H9 (cell line): Measurements from ENCODE around the gene FRRS1L. TPM values are rescaled to one million over a fixed set of nuclear protein-coding genes. Genes with fewer than 3 reads are reported as not detected.

ENCODE experiments used
- DNase-seq: peaks from one replicate; pipeline ENCODE4 v3.0.0-alpha.2; 2017
- H2AFZ ChIP-seq: one replicate; pipeline ENCODE4 v1.6.1; 2013; ENCODE audit warnings: mild to moderate bottlenecking, low read length, control low read depth, moderate library complexity
- H2AK5ac ChIP-seq: 2 replicates; pipeline ENCODE4 v1.6.1; 2013; ENCODE audit warnings: low read length, control low read depth, mixed read lengths; ENCODE audit not compliant: insufficient read length
- H2BK120ac ChIP-seq: one replicate; pipeline ENCODE4 v1.6.1; 2013; ENCODE audit warnings: low read depth, mild to moderate bottlenecking, low read length, control low read depth, inconsistent platforms; ENCODE audit not compliant: poor library complexity, severe bottlenecking
- H2BK12ac ChIP-seq: 2 replicates; pipeline ENCODE4 v1.6.1; 2013; ENCODE audit warnings: low read length, control low read depth, mixed read lengths, low read depth; ENCODE audit not compliant: insufficient read length
- H2BK15ac ChIP-seq: 2 replicates; pipeline ENCODE4 v1.6.1; 2013; ENCODE audit warnings: low read depth, low read length, control low read depth
- H2BK20ac ChIP-seq: one replicate; pipeline ENCODE4 v1.6.1; 2013; ENCODE audit warnings: low read depth, mild to moderate bottlenecking, low read length, control low read depth, inconsistent platforms; ENCODE audit not compliant: poor library complexity, severe bottlenecking
- H2BK5ac ChIP-seq: 2 replicates; pipeline ENCODE4 v1.6.1; 2013; ENCODE audit warnings: low read length, control low read depth, mixed read lengths; ENCODE audit not compliant: insufficient read length
- H3K14ac ChIP-seq: 2 replicates; pipeline ENCODE4 v1.6.1; 2013; ENCODE audit warnings: low read length, control low read depth; ENCODE audit not compliant: insufficient read depth
- H3K18ac ChIP-seq: 2 replicates; pipeline ENCODE4 v1.6.1; 2013; ENCODE audit warnings: low read depth, mild to moderate bottlenecking, mixed read lengths, low read length, control low read depth; ENCODE audit not compliant: insufficient read length
- H3K23ac ChIP-seq: 2 replicates; pipeline ENCODE4 v1.6.1; 2013; ENCODE audit warnings: low read length, control low read depth, mixed read lengths, low read depth; ENCODE audit not compliant: insufficient read length
- H3K23me2 ChIP-seq: 2 replicates; pipeline ENCODE4 v1.6.1; 2013; ENCODE audit warnings: low read depth, mild to moderate bottlenecking, mixed read lengths, low read length, control low read depth; ENCODE audit not compliant: insufficient read length, poor library complexity, severe bottlenecking
- H3K27ac ChIP-seq: 2 replicates; pipeline ENCODE4 v1.5.1; 2013; ENCODE audit warnings: low read length, control low read depth, mixed read lengths, low read depth; ENCODE audit not compliant: insufficient read length
- H3K27me3 ChIP-seq: 2 replicates; pipeline ENCODE4 v1.6.1; 2013; ENCODE audit warnings: low read length, control low read depth, inconsistent platforms; ENCODE audit not compliant: insufficient read depth
- H3K4ac ChIP-seq: 2 replicates; pipeline ENCODE4 v1.6.1; 2013; ENCODE audit warnings: low read depth, mild to moderate bottlenecking, control low read depth, inconsistent platforms, low read length, moderate library complexity
- H3K4me1 ChIP-seq: 2 replicates; pipeline ENCODE4 v1.6.1; 2013; ENCODE audit warnings: low read length, control low read depth, inconsistent platforms; ENCODE audit not compliant: insufficient read depth
- H3K4me2 ChIP-seq: 2 replicates; pipeline ENCODE4 v1.6.1; 2013; ENCODE audit warnings: low read length, control low read depth, mixed read lengths; ENCODE audit not compliant: insufficient read length, insufficient read depth
- H3K56ac ChIP-seq: 2 replicates; pipeline ENCODE4 v1.6.1; 2013; ENCODE audit warnings: low read depth, mild to moderate bottlenecking, mixed read lengths, low read length, control low read depth; ENCODE audit not compliant: insufficient read length
- H3K79me1 ChIP-seq: 2 replicates; pipeline ENCODE4 v1.6.1; 2013; ENCODE audit warnings: low read depth, mild to moderate bottlenecking, moderate library complexity, low read length, control low read depth, inconsistent platforms; ENCODE audit not compliant: insufficient read depth, poor library complexity, severe bottlenecking
- H3K79me2 ChIP-seq: 2 replicates; pipeline ENCODE4 v1.6.1; 2013; ENCODE audit warnings: low read length, control low read depth, inconsistent platforms; ENCODE audit not compliant: insufficient read depth
- H3K9ac ChIP-seq: 2 replicates; pipeline ENCODE4 v1.6.1; 2013; ENCODE audit warnings: low read length, control low read depth, mixed read lengths; ENCODE audit not compliant: insufficient read length; ENCODE audit errors: extremely low read depth
- H3K9me3 ChIP-seq: one replicate; pipeline ENCODE4 v1.6.1; 2013; ENCODE audit warnings: low read depth, low read length, inconsistent platforms; ENCODE audit not compliant: control insufficient read depth
- H3T11ph ChIP-seq: one replicate; pipeline ENCODE4 v1.6.1; 2013; ENCODE audit warnings: mild to moderate bottlenecking, low read length, control low read depth, inconsistent platforms
- H4K20me1 ChIP-seq: one replicate; pipeline ENCODE4 v1.6.1; 2013; ENCODE audit not compliant: control insufficient read depth, insufficient read length, insufficient read depth
- H4K5ac ChIP-seq: 2 replicates; pipeline ENCODE4 v1.6.1; 2013; ENCODE audit warnings: low read depth, mild to moderate bottlenecking, mixed read lengths, low read length, control low read depth; ENCODE audit not compliant: insufficient read length
- H4K8ac ChIP-seq: replicated peaks from 2 replicates; pipeline ENCODE4 v1.6.1; 2013; ENCODE audit warnings: low read length, control low read depth, mixed read lengths, low read depth; ENCODE audit not compliant: insufficient read length
- H4K91ac ChIP-seq: 2 replicates; pipeline ENCODE4 v1.6.1; 2013; ENCODE audit warnings: low read depth, mild to moderate bottlenecking, moderate library complexity, mixed read lengths, low read length, control low read depth; ENCODE audit not compliant: insufficient read length
- H3K27ac Mint-ChIP-seq, 3 experiments: 2 replicates in 2 of 3; 3 replicates in 1 of 3; pipeline ENCODE4 v1.8.0; 2020 to 2021; ENCODE audit warnings: mixed read lengths in 3 of 3, mild to moderate bottlenecking in 1 of 3, moderate library complexity in 1 of 3
- H3K27me3 Mint-ChIP-seq: 2 replicates; pipeline ENCODE4 v1.8.0; 2021; ENCODE audit warnings: low read depth, mild to moderate bottlenecking, moderate library complexity, mixed read lengths
- H3K36me3 Mint-ChIP-seq, 3 experiments: 2 replicates in 2 of 3; 3 replicates in 1 of 3; pipeline ENCODE4 v1.8.0; 2020 to 2021; ENCODE audit warnings: low read depth in 3 of 3, mixed read lengths in 3 of 3; ENCODE audit not compliant: insufficient read depth in 1 of 3
- H3K4me1 Mint-ChIP-seq, 2 experiments: 2 replicates each; pipeline ENCODE4 v1.8.0; 2020; ENCODE audit warnings: mixed read lengths in 2 of 2
- H3K4me3 Mint-ChIP-seq, 2 experiments: 2 replicates in 1 of 2; 3 replicates in 1 of 2; pipeline ENCODE4 v1.8.0; 2020 to 2021; ENCODE audit warnings: mild to moderate bottlenecking in 2 of 2, mixed read lengths in 2 of 2, moderate library complexity in 1 of 2
- H3K9me3 Mint-ChIP-seq, 2 experiments: 2 replicates in 1 of 2; 3 replicates in 1 of 2; pipeline ENCODE4 v1.8.0; 2020; ENCODE audit warnings: mild to moderate bottlenecking in 2 of 2, mixed read lengths in 2 of 2, moderate library complexity in 1 of 2
- CTCF ChIP-seq: fragments of 200-600 bp; sonication (generic); conservative IDR thresholded peaks from 3 replicates; pipeline ENCODE4 v1.8.0; 2021; ENCODE audit warnings: antibody characterized with exemption, mild to moderate bottlenecking
- WGBS: extraction: QIAGEN DNeasy Blood & Tissue Kit; methylation state at CpG from one replicate; pipeline ENCODE4 v1.1.7; 2013; ENCODE audit warnings: missing lambda C conversion rate, low lambda C conversion rate, mixed read lengths; ENCODE audit not compliant: insufficient read length; ENCODE audit errors: extremely low coverage; 5-methylcytosine and 5-hydroxymethylcytosine counted together
- total RNA-seq: library from RNA; stranded (reverse); gene quantifications from 2 replicates; pipeline ENCODE4 v1.2.1, GENCODE V29; 2021

The FRRS1L gene
- total RNA-seq, 1 experiment from 2014 or later, result 3.3 TPM

DNA sequence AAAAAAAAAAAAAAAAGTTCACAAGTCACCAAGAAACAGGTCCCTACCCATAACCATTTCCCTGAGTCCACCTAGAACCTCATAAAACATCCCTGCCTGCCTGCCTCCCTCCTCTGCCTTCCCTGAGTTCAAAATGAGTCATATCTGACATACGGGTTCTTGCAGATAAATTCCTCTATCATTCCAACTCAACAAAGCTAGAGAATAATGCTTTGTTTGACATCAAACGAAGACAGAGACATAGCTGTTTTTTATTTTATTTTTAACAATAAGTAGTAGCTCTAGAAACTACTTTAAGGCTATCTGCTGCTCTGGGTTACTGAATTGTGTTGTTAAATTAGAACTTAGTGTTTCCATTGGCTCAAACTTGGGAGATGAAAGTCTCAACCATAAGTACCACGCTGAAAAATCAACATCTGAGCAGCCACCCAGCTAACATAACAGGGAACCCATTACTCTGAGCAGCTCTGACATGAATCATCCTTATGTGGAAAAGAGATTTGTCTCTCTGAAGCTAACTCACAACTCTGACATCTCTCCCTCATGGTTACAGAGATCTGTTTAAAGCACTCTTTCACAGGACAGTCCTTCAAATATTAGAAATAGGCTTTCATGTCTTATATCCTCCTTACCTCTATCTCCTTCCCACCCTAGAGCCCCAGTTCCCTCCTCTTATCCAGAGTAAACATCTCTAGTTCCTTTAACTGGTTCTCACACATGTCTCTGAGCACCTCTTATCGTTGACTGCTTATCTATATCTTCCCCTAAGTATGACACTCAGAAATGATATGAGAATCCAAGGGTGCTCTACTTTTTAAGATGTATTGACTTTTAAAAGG is 59.4 kb downstream of the FRRS1L start:
- Histone ChIP-seq H3K4me2 (no peak overlapping the region), H4K8ac (no peak overlapping the region), H2BK5ac (no peak overlapping the region), H2BK120ac (no peak overlapping the region), H4K91ac (no peak overlapping the region), H3K27ac (no peak overlapping the region), H3K4me1 (no peaks in the 10 kb centered on the region), H3K27me3 (no peaks in the 10 kb centered on the region), H4K5ac (no peak overlapping the region), H3T11ph (no peak overlapping the region), H3K18ac (no peak overlapping the region), H3K79me1 (peaks cover 4% of the 10 kb centered on the region), H3K14ac (no peak overlapping the region), H2BK15ac (no peak overlapping the region), H3K9me3 (no peaks in the 10 kb centered on the region), H3K4ac (no peak overlapping the region), H3K23me2 (no peaks in the 10 kb centered on the region), H2BK20ac (no peak overlapping the region), H3K56ac (no peak overlapping the region), H2AFZ (no peak overlapping the region), H3K9ac (no peak overlapping the region), H2BK12ac (no peak overlapping the region), H3K79me2 (peaks cover 15% of the 10 kb centered on the region), H4K20me1 (no peaks in the 10 kb centered on the region), H3K23ac (no peak overlapping the region), H2AK5ac (no peak overlapping the region)
- Mint-ChIP-seq H3K4me3 (no peak overlapping the region), H3K4me1 (peaks cover 25 to 28% of the 10 kb centered on the region in 2 experiments), H3K27ac (peak overlapping the region in 2 of 3 experiments; percentile 53 to 71; a peak in 4 of 7 replicates), H3K27me3 (no peaks in the 10 kb centered on the region), H3K9me3 (no peaks in the 10 kb centered on the region; a peak in 1 of 5 replicates), H3K36me3 (peaks cover 25 to 29% (median 26%) of the 10 kb centered on the region in 3 experiments)
- WGBS, result no CpG with 5 or more reads among the region's 4 CpGs
- TF ChIP-seq CTCF, result no peak
- no peak for DNase-seq
